Measurements from ENCODE around the gene ARL3. TPM values are rescaled to one million over a fixed set of nuclear protein-coding genes. Genes with fewer than 3 reads are reported as not detected.

ARL3 gene
- total RNA-seq, 1 experiment from 2014 or later, result 20.7 TPM

DNA sequence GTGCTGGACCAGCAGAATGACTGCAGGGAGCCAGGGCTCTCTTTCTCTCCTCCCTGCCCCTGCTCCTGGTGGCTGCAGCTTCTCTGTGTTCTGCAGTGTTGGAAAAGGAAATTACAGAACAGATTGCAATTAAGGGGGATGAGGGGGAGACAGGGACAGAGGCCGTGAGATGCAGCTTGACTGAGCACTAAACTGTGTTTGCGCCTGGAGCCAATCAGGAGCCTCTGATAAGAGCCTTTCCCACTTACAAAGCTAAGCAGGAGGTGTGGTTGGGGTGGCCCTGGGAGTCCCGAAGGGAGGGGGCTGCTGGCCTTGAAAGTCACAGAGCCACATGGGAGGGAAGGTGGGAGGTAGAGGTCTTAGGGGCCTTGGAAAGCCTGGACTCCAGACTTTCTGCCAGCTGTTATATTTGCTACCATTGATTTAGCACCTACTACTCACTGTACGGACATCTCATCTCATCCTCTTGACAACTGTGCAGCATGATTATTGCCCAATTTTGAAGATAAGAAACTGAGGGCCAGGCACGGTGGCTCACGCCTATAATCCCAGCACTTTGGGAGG, 43.2 kb downstream of the ARL3 start:
- Histone ChIP-seq H3K4me1 (ENCODE audit: control insufficient read depth, insufficient read depth, low read length) (peaks cover 4% of the 10 kb centered on the region; the same call in 1 of the 2 replicates), H3K9me3 (ENCODE audit: control insufficient read depth, insufficient read depth, low read depth, low read length) (no peaks in the 10 kb centered on the region), H3K27ac (ENCODE audit: low read length) (no peak overlapping the region), H3K27me3 (ENCODE audit: control insufficient read depth, insufficient read depth, low read length) (no peaks in the 10 kb centered on the region), H3K36me3 (ENCODE audit: control insufficient read depth, insufficient read depth, low read length) (no peaks in the 10 kb centered on the region), H3K4me3 (ENCODE audit: low read depth in 2 of 2, low read length in 2 of 2) (no peak overlapping the region)
- intact Hi-C loops (cut with micrococcal nuclease; ENCODE audit: unreplicated experiment) (no loop called here), in situ Hi-C loops (cut with HindIII; ENCODE audit: low pct_unique_long_range_greater_than_20kb, low sequenced_read_pairs) (no loop called here)
- TF ChIP-seq, protein P1, sequence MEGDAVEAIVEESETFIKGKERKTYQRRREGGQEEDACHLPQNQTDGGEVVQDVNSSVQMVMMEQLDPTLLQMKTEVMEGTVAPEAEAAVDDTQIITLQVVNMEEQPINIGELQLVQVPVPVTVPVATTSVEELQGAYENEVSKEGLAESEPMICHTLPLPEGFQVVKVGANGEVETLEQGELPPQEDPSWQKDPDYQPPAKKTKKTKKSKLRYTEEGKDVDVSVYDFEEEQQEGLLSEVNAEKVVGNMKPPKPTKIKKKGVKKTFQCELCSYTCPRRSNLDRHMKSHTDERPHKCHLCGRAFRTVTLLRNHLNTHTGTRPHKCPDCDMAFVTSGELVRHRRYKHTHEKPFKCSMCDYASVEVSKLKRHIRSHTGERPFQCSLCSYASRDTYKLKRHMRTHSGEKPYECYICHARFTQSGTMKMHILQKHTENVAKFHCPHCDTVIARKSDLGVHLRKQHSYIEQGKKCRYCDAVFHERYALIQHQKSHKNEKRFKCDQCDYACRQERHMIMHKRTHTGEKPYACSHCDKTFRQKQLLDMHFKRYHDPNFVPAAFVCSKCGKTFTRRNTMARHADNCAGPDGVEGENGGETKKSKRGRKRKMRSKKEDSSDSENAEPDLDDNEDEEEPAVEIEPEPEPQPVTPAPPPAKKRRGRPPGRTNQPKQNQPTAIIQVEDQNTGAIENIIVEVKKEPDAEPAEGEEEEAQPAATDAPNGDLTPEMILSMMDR (IDR thresholded peaks at IDR 0.05), result no peak
- no peak for ATAC-seq
- ChIA-PET POLR2A (no interaction called here), CTCF (interaction anchor here (0.7 to 1.6 kb wide), 2 partner anchors 7 to 54 kb away, joined by 4 to 5 read pairs; no protein-coding TSS in a partner anchor)
- BruUV-seq (replicated peaks), result no TSS peak
- no peak for DNase-seq (ENCODE audit: low read depth, low spot score)

DNA sequence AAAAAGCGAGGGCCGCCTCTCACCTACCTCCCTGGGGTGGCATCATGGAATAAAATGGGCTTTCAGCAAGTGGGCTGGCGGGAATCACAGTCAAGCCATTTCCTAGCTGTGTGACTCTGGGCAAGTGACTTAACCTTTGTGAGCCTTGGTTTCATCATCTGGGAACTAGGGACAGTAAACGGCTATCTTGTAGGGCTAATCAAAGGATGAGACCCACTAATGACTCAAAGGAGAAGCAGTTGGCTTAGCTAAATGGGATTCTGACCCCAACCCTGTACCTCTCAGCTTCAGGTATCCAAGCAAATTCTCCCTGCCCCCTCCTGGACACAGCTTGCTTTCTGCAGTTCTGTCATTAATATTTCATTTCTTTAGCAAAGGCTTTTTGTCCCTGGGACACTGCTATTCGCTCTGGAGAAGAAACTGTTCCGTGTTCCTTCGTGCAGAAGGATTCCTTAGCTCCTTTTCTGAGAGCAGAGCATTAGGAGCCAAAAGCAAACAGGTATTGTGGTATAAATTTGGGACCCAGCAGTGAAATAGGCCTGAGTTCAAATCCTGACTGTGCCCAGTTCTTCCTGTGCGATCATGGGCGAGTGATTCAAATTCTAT, 44.0 kb downstream of the ARL3 start:
- ATAC-seq (no peak), DNase-seq (ENCODE audit: low read depth, low spot score) (no peak)
- BruUV-seq (replicated peaks), result no TSS peak
- ChIA-PET CTCF (interaction anchor here (1.0 to 1.6 kb wide), 2 partner anchors 8 to 9 kb away, joined by 3 to 4 read pairs; no protein-coding TSS in a partner anchor), POLR2A (no interaction called here)
- TF ChIP-seq TCF7L2 (IDR thresholded peaks at IDR 0.05; ENCODE audit: low read depth, low read length), result no peak
- TF ChIP-seq, protein P1 (IDR thresholded peaks at IDR 0.05), result peak; percentile 65
- intact Hi-C loops (cut with micrococcal nuclease; ENCODE audit: unreplicated experiment) (no loop called here), in situ Hi-C loops (cut with HindIII; ENCODE audit: low pct_unique_long_range_greater_than_20kb, low sequenced_read_pairs) (no loop called here)
- Histone ChIP-seq H3K4me3 (ENCODE audit: low read depth in 2 of 2, low read length in 2 of 2) (no peak overlapping the region), H3K27me3 (ENCODE audit: control insufficient read depth, insufficient read depth, low read length) (no peaks in the 10 kb centered on the region), H3K9me3 (ENCODE audit: control insufficient read depth, insufficient read depth, low read depth, low read length) (no peaks in the 10 kb centered on the region), H3K27ac (ENCODE audit: low read length) (no peak overlapping the region), H3K4me1 (ENCODE audit: control insufficient read depth, insufficient read depth, low read length) (peaks cover 4% of the 10 kb centered on the region; the same call in 1 of the 2 replicates), H3K36me3 (ENCODE audit: control insufficient read depth, insufficient read depth, low read length) (no peaks in the 10 kb centered on the region)

DNA sequence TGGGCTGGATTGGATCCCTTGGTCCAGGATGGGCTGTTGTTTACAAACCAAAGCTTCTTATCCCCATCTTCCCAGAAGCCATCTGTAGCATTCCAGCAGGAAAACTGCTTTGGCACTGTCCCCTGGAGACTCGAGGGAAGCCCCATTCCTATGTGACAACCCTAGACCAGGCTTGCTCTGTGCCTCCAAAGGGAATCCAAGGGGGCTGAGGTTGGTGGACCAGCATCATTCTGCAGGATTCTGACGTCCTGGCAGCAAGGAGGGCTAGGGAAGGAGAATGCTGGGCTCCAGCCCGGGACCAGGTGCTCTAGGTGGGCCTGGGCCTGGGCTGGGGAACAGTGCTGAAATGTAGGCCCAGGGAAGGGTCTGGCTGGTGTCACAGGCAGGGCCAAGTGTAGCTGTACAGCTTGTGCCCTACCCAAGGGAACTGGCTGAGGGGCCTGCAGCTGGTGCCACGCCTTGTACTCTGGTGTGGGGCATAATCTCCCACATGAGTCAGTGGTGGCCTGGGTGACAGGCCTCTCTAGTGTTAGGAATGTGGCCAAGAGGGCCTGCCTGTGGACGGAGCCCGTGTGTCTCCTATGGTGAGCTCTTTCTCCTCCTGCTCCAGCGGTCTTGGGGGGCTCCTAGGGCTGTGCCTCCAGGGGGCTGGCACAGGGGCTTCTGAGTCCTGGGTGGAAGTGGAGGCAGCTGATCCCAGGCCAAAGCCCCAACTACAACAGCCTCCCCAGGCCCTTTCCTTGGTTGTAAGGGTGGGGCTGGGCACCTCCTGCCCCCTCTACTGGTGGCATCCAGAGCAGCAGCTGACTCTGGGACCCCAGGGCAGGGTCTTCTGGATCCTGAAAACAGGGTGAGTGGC, 44.8 kb downstream of the ARL3 start:
- intact Hi-C loops (cut with micrococcal nuclease; ENCODE audit: unreplicated experiment), result no loop called here
- DNase-seq (ENCODE audit: low read depth, low spot score), result no peak
- POLR2A ChIA-PET, result no interaction called here

More for the DNA sequence above, 44.8 kb downstream of the ARL3 start:
- Histone ChIP-seq H3K4me3 (ENCODE audit: low read depth in 2 of 2, low read length in 2 of 2) (no peak overlapping the region), H3K9me3 (ENCODE audit: control insufficient read depth, insufficient read depth, low read depth, low read length) (no peaks in the 10 kb centered on the region), H3K4me1 (ENCODE audit: control insufficient read depth, insufficient read depth, low read length) (peaks cover 4% of the 10 kb centered on the region; the same call in 1 of the 2 replicates), H3K36me3 (ENCODE audit: control insufficient read depth, insufficient read depth, low read length) (no peaks in the 10 kb centered on the region), H3K27me3 (ENCODE audit: control insufficient read depth, insufficient read depth, low read length) (no peaks in the 10 kb centered on the region), H3K27ac (ENCODE audit: low read length) (no peak overlapping the region)
- BruUV-seq (replicated peaks), result no TSS peak
- TF ChIP-seq, protein P1 (IDR thresholded peaks at IDR 0.05), result peak; percentile 86; the same call in 1 of the 2 replicates
- TF ChIP-seq SIN3A (IDR thresholded peaks at IDR 0.05; ENCODE audit: borderline replicate concordance, insufficient read depth, low read depth, low read length), result no peak
- ATAC-seq, result peak; percentile 49
- CTCF ChIA-PET, result interaction anchor here (0.9 to 1.6 kb wide), 3 partner anchors 9 to 25 kb away, joined by 3 to 5 read pairs (median 4); no protein-coding TSS in a partner anchor
- in situ Hi-C loops (cut with HindIII; ENCODE audit: low pct_unique_long_range_greater_than_20kb, low sequenced_read_pairs), result no loop called here
